Measurements from ENCODE around the gene PSMC5.

DNA sequence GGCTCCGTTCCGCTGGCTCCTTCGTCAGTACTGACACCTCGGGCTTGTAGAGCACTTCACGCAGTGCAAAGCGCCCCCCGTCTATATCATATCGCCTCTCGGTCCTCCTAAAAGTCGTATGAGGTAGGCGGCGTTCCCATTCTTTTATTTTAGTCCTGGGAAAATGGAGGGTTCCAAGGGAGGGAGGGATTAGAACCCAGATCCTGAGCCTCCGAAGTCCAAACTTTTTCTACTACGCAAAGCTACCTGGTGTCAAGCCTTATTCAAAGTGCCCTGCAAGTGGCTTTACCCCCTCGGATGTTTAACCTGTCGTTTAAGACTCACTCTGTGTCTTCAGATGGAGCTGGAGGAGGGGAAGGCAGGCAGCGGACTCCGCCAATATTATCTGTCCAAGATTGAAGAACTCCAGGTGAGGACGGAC is 580 bp downstream of the PSMC5 start:
- TF ChIP-seq, protein P1, sequence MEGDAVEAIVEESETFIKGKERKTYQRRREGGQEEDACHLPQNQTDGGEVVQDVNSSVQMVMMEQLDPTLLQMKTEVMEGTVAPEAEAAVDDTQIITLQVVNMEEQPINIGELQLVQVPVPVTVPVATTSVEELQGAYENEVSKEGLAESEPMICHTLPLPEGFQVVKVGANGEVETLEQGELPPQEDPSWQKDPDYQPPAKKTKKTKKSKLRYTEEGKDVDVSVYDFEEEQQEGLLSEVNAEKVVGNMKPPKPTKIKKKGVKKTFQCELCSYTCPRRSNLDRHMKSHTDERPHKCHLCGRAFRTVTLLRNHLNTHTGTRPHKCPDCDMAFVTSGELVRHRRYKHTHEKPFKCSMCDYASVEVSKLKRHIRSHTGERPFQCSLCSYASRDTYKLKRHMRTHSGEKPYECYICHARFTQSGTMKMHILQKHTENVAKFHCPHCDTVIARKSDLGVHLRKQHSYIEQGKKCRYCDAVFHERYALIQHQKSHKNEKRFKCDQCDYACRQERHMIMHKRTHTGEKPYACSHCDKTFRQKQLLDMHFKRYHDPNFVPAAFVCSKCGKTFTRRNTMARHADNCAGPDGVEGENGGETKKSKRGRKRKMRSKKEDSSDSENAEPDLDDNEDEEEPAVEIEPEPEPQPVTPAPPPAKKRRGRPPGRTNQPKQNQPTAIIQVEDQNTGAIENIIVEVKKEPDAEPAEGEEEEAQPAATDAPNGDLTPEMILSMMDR (IDR thresholded peaks at IDR 0.05) = no peak
- no peak for TF ChIP-seq POLR2AphosphoS5 (IDR thresholded peaks at IDR 0.05)
- no peak for TF ChIP-seq POLR2A (IDR thresholded peaks at IDR 0.05)
- no peak for TF ChIP-seq EP300 (IDR thresholded peaks at IDR 0.05)

Measured in gastroesophageal sphincter (tissue), 3 donors.